ENCODE results near the gene COL5A1. TPM values are rescaled to one million over a fixed set of nuclear protein-coding genes. Genes with fewer than 3 reads are reported as not detected.

Gene COL5A1
- total RNA-seq, 1 experiment from 2014 or later, result not detected

GRCh38 chr9:134726026-134726721 is 84.6 kb downstream of the COL5A1 start:
- peaks cover 25% of the 10 kb centered on the region for H3K27me3 Mint-ChIP-seq (ENCODE audit: insufficient read depth, unreplicated experiment)
- intact Hi-C loops (cut with micrococcal nuclease), result no loop called here
- no peak for TF ChIP-seq CTCF (IDR thresholded peaks at IDR 0.05; ENCODE audit: unreplicated experiment)
- H3K4me1 Mint-ChIP-seq (ENCODE audit: insufficient read depth, unreplicated experiment), result no peaks in the 10 kb centered on the region
- ChIA-PET POLR2A (no interaction called here), CTCF (interaction anchor here (0.7 kb wide), 1 partner anchor 13 kb away, joined by 3 read pairs; no protein-coding TSS in a partner anchor)
- H3K27ac Mint-ChIP-seq (ENCODE audit: low read depth, unreplicated experiment), result no peak overlapping the region
- no peak for DNase-seq (ENCODE audit: unreplicated experiment)
- H3K4me3 Mint-ChIP-seq (ENCODE audit: unreplicated experiment), result no peak overlapping the region
- no TSS peak for BruUV-seq (replicated peaks)
- no peaks in the 10 kb centered on the region for H3K36me3 Mint-ChIP-seq (ENCODE audit: insufficient read depth, unreplicated experiment)
- H3K9me3 Mint-ChIP-seq (ENCODE audit: unreplicated experiment), result peaks cover 6% of the 10 kb centered on the region

GRCh38 chr9:134726722-134727034 is 85.1 kb downstream of the COL5A1 start:
- Mint-ChIP-seq H3K4me1 (ENCODE audit: insufficient read depth, unreplicated experiment) (no peaks in the 10 kb centered on the region), H3K36me3 (ENCODE audit: insufficient read depth, unreplicated experiment) (no peaks in the 10 kb centered on the region), H3K4me3 (ENCODE audit: unreplicated experiment) (no peak overlapping the region), H3K27ac (ENCODE audit: low read depth, unreplicated experiment) (no peak overlapping the region), H3K27me3 (ENCODE audit: insufficient read depth, unreplicated experiment) (peaks cover 21% of the 10 kb centered on the region), H3K9me3 (ENCODE audit: unreplicated experiment) (peaks cover 6% of the 10 kb centered on the region)
- TF ChIP-seq CTCF (IDR thresholded peaks at IDR 0.05; ENCODE audit: unreplicated experiment), result no peak
- ChIA-PET CTCF (interaction anchor here (0.7 kb wide), 1 partner anchor 12 kb away, joined by 3 read pairs; no protein-coding TSS in a partner anchor), POLR2A (interaction anchor here (0.6 kb wide), 1 partner anchor 477 kb away, joined by 4 read pairs; no protein-coding TSS in a partner anchor)
- intact Hi-C loops (cut with micrococcal nuclease), result no loop called here
- DNase-seq (ENCODE audit: unreplicated experiment), result no peak
- no TSS peak for BruUV-seq (replicated peaks)

GRCh38 chr9:134728021-134728795 is 86.6 kb downstream of the COL5A1 start:
- intact Hi-C loops (cut with micrococcal nuclease), result no loop called here
- Mint-ChIP-seq H3K4me3 (ENCODE audit: unreplicated experiment) (no peak overlapping the region), H3K27me3 (ENCODE audit: insufficient read depth, unreplicated experiment) (peaks cover 6% of the 10 kb centered on the region), H3K9me3 (ENCODE audit: unreplicated experiment) (peaks cover 6% of the 10 kb centered on the region), H3K36me3 (ENCODE audit: insufficient read depth, unreplicated experiment) (no peaks in the 10 kb centered on the region), H3K27ac (ENCODE audit: low read depth, unreplicated experiment) (no peak overlapping the region), H3K4me1 (ENCODE audit: insufficient read depth, unreplicated experiment) (no peaks in the 10 kb centered on the region)
- ChIA-PET POLR2A (interaction anchor here (0.7 kb wide), 1 partner anchor 558 kb away, joined by 4 read pairs; no protein-coding TSS in a partner anchor), CTCF (no interaction called here)
- TF ChIP-seq CTCF (IDR thresholded peaks at IDR 0.05; ENCODE audit: unreplicated experiment), result no peak
- BruUV-seq (replicated peaks), result no TSS peak
- DNase-seq (ENCODE audit: unreplicated experiment), result no peak

- BruUV-seq (replicated peaks), result no TSS peak
- Mint-ChIP-seq H3K4me3 (ENCODE audit: unreplicated experiment) (no peak overlapping the region), H3K27ac (ENCODE audit: low read depth, unreplicated experiment) (no peak overlapping the region), H3K4me1 (ENCODE audit: insufficient read depth, unreplicated experiment) (no peaks in the 10 kb centered on the region), H3K27me3 (ENCODE audit: insufficient read depth, unreplicated experiment) (no peaks in the 10 kb centered on the region), H3K36me3 (ENCODE audit: insufficient read depth, unreplicated experiment) (no peaks in the 10 kb centered on the region), H3K9me3 (ENCODE audit: unreplicated experiment) (peaks cover 6% of the 10 kb centered on the region)
- POLR2A ChIA-PET, result no interaction called here
- intact Hi-C loops (cut with micrococcal nuclease), result no loop called here
- DNase-seq (ENCODE audit: unreplicated experiment), result no peak
- no peak for TF ChIP-seq CTCF (IDR thresholded peaks at IDR 0.05; ENCODE audit: unreplicated experiment)
- CTCF ChIA-PET, result interaction anchor here (0.6 kb wide), 1 partner anchor 219 kb away, joined by 4 read pairs; no protein-coding TSS in a partner anchor
Observed at GRCh38 chr9:134728801-134729495, 87.3 kb downstream of the COL5A1 start.

All from MCF 10A (cell line).